Activated CD4-positive, alpha-beta T cell treated with anti-CD3 and anti-CD28 coated beads, Interleukin-2, amount 50 U/mL, for 16 hours (primary cell): ENCODE data around the gene PLCB1.

Experiments used
- DNase-seq: peaks from one replicate; pipeline ENCODE4 v3.0.0-alpha.2; 2020

PLCB1 gene

DNA sequence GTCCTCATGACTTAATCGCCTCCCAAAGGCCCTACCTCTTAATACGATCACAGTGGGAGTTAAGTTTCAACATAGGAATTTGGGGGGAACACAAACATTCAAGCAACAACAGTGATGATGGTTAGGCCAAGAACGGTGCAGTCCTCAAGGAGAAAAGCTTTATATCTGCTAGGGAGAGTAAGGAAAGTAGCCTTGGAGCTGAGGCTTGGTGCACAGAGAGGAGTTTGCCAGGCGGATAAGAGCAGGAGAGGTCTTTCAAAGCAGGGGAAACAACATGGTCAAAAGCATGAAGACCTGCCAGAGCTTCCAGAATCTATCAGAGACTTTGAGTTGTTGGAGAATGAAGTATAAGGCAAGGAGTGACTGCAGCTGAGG is 119.1 kb downstream of the PLCB1 start:
- no peak for DNase-seq

DNA sequence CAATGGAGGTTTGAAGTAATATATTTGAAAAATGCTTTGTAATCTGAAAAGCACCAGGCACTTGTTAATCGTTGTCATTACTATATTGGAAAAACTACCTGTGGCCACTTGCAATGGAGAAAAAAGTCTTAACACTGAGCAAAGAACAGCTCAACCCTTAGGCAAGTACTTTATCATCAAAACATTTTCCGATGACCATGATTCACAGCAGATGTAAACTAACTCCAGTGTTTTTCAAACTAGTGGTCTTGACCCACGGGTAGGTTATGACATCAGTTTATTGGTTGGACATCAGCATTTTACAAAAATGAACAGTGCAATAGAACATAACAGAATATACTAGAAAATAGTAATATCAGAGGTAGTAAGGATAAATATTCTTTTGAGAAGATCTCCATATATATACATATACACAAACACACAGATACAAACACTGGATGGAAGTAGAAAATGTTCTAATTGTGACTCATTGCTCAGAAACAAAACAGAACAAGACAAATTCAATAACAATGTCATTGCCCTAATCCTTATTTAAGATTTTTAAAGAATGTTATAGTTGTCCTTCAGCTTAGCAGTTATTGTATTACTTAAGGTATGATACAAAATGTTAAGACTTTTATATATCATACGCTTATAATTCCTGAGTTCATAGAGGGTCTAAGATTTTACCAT is 123.0 kb downstream of the PLCB1 start:
- no peak for DNase-seq

DNA sequence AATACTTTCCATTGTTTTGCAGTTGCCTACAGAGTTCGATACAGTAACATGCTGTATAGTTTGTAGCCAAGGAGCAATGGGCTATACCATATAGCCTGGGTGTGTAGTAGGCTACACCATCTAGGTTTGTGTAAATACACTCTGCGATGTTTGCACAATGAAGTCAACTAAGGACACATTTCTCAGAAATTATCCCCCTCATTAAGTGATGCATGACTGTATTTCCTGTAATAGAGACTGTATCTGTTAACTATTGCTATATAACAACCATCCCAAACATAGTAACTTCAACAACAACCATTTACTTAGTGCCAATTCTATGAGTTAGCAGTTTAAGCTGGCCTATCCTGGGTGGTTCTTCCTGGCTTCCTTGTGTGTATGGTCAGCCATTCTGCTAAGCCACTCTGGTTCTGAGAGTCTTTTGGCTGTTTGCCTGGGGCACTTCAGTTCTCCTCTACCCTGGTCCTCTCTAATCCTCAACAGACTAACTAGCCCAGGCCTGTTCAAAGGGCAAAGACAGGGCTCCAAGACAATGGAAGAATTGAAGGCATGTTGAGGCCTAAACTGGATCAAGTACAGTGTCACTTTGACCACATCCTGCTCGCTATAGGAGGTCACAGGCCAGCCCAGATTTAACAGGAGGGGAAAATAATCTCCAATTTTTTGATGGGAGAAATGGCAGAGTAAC is 124.0 kb downstream of the PLCB1 start:
- DNase-seq = no peak

DNA sequence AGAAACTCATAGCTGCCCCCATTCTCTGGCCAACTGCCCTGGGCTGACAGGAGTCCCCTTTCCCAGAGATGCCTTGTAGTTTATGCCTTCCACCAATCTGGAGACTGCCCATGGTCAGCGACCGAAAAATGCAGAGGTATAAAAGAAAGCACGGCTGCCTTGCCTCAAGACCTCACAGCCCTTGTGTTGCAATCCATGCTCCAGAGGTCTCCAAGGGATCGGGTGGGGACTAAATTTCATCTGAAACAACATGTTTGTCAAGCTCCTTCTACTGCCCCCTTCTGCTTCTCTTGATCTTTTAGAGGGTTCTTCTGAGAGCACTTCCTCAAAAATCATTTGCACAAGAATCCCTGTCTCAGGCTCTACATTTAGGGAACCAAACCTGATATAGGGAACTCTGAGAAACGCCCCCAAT is 128.8 kb downstream of the PLCB1 start:
- DNase-seq = no peak

DNA sequence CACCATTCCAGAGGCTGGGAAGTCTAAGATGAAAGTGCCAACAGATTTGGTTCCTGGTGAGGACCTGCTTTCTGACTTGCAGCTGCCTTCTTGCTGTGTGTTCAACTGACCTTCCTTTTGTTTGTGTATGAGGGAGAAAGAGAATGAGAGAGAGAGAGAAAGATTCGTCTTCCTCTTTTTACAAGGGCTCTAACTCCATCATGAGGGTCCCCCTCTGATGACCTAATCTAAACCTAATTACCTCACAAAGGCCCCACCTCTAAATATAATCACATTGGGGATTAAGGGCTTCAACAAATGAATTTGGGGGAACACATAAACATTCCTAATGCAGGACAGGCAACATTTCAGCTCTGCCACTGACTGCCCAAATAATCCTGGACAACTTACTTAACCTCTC is 130.7 kb downstream of the PLCB1 start:
- no peak for DNase-seq

DNA sequence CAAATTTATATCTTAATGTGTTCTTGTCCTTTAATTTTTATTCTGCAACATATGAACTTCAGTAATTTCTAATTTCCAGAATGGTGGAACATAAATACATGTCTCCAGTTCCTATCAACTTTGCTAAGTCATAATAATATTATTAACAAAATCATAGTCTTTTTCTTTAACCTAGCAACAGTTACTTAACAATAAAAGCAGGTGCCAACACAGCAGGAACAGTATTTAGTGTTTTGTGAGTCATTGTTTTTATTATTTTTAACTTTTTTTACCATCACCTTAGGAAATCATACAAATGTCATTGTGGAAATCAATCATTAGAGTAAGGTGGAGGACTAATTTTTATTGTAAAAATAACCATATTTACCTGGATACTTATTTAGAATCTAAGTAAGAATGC is 133.5 kb downstream of the PLCB1 start:
- DNase-seq = no peak

DNA sequence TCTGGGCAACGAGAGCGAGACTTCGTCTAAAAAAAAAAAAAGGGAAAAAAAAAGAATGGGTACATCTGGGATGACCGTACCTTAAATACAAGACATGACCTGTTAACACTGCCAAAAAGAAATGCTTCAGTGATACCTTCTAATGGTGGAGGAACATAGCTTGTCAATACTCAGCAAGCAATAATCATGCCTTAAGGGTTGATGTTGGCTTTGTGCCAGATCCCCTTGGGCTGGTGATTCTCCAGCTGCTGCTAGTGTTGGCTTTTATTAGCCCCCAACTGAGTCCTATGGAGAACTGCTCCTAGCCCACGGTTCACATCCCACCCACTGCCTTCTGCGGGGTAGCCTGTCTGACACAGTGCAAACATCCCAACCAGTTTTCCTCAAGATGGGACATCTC is 134.9 kb downstream of the PLCB1 start:
- DNase-seq = no peak

DNA sequence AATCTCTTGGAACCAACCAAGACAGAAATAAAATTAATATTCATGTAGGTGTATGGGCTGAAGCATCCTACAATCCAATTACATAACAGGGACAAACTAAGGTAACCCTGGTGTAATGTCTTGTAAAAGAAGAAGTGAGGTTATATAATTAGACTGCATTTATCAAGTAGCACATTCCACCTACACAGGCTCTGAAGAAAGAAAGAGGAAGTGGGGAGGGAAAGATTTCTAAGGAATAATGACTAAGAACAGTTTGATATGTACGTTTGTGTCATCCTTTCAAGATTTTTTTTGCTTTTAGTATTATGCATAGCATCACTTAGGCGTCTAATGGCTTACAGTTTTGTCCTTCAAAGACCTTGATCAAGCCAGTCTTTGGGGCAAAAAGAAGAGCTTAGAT is 139.7 kb downstream of the PLCB1 start:
- no peak for DNase-seq

DNA sequence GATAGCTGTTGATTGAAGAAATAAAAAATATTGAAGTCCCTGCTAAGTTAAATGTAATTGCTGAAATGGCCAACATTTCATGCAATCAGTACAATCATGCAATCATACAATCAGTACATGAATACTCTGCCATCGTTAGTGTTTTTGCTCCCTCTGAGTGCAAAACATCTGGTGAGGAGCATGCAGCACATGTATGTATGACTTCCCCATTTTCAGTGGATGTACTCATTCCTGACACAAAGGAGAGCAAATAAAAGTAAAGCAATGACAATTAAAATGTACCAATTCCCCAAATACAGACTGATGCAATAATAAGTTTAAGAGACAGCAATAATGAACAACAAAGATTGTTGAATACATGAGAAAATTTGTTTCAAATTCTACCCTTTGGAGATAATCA is 140.7 kb downstream of the PLCB1 start:
- no peak for DNase-seq

DNA sequence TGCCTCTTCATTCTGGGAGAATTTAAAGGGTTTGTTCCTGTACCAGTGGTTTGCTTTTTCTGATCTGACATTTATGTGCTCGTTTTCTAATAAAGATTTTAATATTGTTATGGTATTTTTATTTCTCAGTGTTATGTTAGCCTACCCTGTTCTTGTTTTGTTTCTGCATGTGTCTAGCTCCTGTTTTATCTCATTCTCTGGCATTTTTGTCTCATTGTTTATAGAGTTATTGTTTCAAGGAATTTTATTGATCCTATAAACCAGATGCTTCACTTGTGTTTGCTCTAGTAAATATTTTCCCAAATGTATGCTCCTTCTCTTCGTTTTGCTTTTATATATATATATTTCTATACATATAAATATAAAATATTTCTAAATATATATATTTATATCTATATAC is 152.8 kb downstream of the PLCB1 start:
- DNase-seq = no peak

DNA sequence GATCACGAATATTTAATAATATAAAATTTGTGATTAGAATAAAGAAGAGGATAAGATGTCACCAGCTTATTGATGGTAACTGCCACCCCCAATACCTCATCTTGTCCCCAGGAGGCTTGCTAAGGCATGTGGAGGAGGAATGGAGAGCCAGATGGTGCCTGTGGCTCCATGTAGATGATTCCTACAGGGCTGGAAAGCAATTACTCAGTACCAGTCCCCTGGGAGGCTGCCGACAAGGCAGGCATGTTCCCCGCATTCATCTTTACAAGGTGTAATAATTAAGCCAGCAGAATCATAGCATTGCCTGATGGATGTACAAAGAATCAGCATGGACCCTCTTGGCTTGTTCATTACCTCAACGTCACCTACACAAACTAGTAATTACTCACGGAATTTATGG is 155.3 kb downstream of the PLCB1 start:
- no peak for DNase-seq

DNA sequence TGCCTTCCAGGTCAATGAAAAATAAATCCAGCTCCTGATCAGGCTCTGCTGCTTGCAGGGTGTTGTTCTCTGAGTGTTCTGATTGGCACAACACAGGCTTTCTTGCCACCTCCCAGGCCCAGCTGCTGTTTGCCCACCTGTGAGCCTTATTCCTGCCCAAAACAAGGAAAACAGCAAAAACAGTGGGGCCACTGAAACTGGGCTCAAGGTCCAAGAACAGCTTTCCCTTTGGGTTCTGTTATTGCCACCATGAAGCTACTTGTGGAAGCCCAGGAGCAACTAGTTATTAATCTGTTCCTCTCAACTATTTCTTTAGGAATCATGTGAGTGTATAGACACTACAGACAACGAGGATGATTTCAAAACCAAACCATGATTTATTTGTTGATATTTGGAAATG is 159.1 kb downstream of the PLCB1 start:
- DNase-seq = no peak

DNA sequence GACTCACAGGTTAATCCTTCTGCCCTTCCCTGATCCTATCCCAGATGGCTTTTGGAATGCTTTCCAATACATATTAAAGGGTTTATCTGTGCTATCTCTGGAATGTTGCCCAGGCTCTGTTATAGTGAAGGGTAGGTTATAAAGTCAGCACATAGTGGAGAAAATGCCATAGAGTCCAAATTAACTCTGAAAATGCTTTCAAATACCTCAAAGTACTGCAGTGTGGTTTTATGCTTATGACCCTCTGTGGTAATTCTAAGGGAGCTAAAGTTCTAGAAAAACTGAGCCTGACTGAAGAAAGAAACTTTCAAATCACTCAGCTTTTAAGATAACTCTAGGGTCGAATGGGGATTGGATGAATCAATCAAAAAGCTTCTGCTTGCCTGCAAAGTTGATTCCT is 159.8 kb downstream of the PLCB1 start:
- no peak for DNase-seq

DNA sequence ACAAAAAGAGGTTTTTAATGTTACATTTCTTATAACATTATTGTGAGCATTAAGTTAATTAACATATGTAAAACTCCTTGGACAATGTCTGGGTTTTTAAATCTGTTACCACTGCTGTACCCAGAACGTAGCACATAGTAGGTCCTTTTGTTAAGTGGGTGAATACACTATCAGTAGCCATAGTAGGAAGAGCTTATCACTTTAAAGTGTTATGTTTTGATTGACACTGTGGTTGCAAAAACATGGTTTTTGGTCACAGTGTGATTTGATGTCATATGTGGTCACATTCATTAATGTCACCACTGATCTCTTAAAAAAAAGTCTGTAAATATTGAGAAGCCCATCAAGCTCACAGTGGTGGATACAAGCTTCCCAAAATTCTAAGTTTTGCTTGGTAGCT is 160.7 kb downstream of the PLCB1 start:
- DNase-seq = no peak

DNA sequence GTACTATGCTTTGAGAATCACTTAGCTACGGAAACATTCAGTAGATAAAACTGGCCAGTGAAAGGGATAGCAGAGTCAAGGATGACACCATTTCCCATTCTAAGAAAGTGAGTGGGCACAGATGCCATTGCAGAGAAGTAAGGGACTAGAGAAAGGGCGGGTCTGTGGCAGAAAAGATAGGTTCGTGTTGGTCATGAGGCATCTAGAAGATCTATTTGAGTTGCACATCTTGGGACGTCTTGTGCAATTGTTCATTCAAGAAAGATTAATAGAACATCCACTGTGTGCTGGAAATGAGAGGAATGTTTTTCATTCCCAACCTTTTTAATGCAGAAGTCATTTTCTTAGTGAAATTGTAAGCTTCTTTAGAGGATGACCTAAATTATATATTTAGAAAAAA is 161.7 kb downstream of the PLCB1 start:
- DNase-seq = no peak

DNA sequence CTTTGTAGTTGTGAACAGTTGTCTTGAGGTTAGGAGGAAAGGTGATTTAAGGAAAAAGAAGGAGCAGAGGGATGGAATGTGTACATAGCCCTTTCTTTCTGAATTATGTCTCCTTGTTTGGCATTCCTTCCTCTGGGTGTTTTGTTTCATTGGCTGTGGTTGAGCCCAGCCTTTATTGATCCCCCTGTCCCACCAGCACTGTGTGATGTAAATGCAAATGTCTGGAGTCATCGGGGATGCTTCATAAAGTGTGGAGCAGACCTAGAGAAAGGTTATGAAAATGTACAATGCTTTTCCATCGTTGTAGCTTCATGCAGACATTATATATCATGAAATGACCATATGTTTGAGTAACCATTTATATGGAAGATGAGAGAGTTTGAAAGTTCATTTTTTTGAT is 164.5 kb downstream of the PLCB1 start:
- DNase-seq = no peak

DNA sequence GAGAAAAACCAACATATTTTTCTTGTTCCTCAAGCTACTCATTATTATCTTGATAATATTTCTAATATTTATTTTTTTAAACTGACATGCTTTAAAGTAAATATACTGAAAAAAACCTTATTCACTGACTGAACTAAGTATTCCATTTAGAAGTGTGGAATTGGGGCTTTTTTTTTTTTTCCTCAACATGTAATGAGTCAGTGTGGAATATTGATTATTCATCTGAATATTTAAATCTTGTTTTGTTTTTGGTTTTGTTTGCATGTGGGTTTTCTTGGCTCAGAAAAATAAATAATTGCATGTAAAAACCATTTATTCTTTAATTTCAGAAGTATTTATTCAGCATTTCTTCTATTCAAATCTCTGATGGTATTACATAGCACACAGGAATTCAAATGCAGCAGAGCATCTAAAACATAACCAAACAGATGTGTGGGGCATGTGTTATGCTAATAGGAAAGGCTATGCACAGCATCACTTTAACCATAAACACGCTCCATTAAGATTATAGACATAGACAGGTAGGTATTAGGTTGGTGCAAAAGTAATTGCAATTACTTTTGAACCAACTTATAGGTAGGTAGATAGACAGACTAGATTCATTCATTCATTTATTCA is 166.5 kb downstream of the PLCB1 start:
- no peak for DNase-seq

DNA sequence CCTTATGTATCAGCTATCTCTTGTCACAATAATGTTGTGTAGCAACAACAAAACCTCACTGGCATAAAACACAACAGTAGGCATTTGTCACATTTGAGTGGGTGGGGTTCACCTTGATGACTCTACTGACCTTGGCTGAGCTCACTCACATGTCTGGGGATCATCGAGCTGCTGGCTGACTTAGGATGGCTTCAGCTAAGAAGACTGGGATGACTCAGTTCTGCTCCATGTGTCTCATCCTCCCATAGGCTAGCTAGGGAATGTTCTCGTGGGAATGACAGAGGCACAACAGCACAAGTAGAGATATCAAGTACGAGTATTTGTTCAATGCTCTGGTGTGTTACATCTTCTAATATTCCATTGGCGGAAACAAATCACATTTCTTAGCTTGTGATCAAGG is 167.9 kb downstream of the PLCB1 start:
- no peak for DNase-seq

DNA sequence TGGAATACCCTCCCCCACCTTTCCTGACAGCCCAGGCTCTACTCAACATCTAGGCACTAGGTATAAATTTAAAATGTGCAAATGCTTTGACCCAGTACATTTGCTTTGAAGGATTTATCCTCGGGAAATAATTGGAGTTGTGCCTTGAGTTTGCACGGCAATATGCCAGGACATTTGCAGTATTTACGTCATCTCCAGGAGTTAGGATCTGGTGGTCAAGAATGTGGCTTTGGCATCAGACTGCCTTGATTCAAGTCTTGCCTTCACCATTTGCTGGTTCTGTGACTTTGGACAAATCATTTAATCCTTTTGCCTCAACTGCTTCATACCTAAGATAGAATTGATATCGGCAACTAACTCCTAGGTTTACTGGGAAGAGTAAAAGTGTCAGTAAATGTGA is 169.6 kb downstream of the PLCB1 start:
- DNase-seq = no peak

DNA sequence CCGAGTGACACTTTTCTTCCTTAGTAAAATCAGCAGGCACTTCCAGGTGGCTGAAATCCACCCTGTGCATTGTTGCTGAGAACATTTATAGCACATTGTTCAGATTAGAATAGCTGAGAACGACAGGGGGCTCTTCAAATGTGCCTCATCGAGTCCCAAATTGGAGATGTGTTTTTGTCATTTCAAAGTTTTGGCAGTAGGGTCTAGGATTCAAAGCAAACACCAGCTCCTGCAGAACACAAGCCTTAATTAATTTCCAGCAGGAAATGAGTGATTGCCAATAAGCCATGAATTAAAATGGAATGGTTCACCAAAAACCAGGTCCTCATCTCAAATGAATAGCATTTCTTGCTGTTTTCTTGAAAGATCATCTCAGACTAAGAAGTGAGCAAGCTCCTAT is 171.6 kb downstream of the PLCB1 start:
- DNase-seq = no peak

DNA sequence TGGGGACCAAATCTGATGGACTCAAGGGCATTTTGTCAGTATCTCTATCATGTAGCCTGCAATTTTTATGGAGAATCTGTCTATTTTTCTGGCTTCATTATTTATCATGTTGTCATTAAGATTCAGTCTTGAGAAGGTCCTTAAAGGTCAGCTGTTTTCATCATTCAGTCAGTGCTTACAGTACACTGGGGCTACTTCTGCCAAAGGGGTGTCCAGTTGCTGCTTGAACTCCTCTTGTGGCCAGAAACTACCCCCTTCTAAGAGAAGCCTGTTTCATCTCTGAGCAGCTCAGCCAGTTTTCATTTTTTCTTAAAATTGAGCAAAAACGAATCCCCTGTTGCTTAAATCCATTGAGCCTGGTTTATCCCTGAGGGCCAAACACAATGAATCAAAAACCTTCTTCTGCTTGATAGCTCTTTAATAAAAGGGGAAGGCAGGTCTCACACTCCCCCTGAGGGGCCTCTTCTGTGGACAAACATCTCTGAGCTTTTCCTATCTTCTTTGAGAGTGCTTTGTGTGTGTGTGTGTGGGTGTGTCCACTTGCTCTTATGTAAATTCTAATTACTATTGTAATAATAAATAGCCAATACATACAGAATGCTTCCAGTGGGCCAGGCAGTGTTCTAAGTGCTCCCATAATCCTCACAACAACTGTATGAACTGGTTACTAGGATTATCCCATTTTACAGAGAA is 172.2 kb downstream of the PLCB1 start:
- DNase-seq = no peak

DNA sequence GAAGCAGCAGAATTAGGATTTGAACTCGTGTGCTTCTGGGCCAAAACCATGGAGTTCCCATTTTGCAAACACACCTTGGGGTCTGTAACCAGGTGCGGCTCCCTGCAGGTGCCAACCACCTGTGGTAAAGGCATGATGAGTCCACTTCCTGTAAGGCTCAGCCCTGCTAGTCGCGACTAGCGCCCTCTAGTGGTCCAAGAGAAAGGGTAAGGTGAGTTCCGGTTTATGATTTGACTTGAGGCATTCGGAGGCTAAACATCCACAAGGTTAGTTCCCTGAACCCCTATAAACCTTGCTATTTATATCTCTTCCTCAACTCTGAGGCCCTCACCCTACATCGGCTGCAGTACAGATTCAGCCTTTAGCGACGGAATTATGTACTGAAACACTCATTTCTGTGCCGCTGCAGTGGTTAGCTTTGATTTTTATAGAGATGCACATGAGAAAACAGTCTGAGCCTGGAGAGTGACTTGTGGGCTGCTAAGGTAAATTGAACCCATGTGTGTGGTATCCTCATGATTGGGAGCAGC is 173.4 kb downstream of the PLCB1 start:
- peak; percentile 68 for DNase-seq

DNA sequence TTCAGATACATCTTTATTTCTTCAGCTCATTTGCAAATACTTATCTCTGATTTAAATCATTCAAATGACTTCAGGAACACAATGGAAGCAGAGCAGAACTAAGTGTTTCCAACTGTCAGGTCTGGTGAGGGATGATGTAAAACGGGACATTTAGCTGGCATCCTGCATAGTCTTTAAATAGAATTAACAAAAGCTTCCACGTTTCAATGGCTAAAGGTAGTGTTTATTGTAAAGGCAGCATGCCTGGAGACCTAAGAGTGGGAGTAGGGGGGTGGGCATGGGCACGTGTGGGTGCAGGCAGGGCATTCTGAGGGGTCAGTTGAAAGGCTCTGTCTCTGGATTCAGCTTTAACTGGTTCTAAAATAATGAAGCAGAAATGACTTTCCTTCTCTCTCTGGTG is 174.9 kb downstream of the PLCB1 start:
- no peak for DNase-seq

DNA sequence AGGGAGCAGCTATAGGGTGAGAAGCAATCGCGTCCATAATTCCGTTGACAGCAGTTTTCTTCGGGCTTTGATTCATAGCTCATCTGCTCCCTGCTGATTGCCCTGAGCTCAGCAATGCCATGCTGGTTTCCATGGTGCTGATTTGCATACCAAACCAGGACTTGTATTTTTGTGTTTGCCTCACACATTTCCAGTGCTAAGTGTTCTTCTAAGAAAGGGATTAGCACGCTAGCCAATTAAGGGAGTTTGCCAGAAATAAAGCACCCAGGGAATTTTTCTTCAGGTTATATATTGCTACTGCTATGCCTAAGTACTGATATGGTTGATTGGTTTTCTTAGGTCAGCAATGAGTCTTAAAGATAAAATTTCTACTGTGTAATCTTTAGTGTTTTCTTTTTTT is 177.6 kb downstream of the PLCB1 start:
- DNase-seq = no peak
